HepG2 (cell line): Measurements from ENCODE around the gene PTPRM. TPM values are rescaled to one million over a fixed set of nuclear protein-coding genes. Genes with fewer than 3 reads are reported as not detected.

Experiments
- EZH2 ChIP-seq: conservative IDR thresholded peaks from 2 replicates; pipeline ENCODE4 v1.6.1; 2012; ENCODE audit warnings: mild to moderate bottlenecking, low read depth, low read length, moderate library complexity
- FOXO1 ChIP-seq: sonication (generic); formaldehyde crosslinking; IDR thresholded peaks from 2 replicates; pipeline ENCODE4 v1.4.0; 2020; ENCODE audit warnings: missing genetic modification reagents
- GZF1 ChIP-seq: sonication (generic); formaldehyde crosslinking; IDR thresholded peaks from 2 replicates; pipeline ENCODE4 v1.5.1; 2020; ENCODE audit warnings: mild to moderate bottlenecking, missing genetic modification reagents
- PLRG1 ChIP-seq: fragments of 450-650 bp; conservative IDR thresholded peaks from 2 replicates; pipeline ENCODE4 v1.6.1; 2016
- SNAI1 ChIP-seq: sonication (generic); formaldehyde crosslinking; IDR thresholded peaks from 2 replicates; pipeline ENCODE4 v1.5.0; 2020; ENCODE audit warnings: mild to moderate bottlenecking, missing genetic modification reagents, borderline replicate concordance
- SNRNP70 ChIP-seq: fragments of 200-400 bp; formaldehyde crosslinking; IDR thresholded peaks from 2 replicates; pipeline ENCODE4 v1.6.1; 2017; ENCODE audit warnings: mild to moderate bottlenecking, low read depth, low read length, moderate library complexity
- SOX6 ChIP-seq, 2 experiments: fragments of 450-650 bp in 1 of 2; sonication (generic) in 1 of 2; formaldehyde crosslinking in 1 of 2; IDR thresholded peaks; 2 replicates each; pipeline versions ENCODE4 v1.4.0 to v1.6.1; 2017 to 2020; ENCODE audit warnings: antibody characterized with exemption in 1 of 2, mild to moderate bottlenecking in 1 of 2, missing genetic modification reagents in 1 of 2
- YEATS2 ChIP-seq: sonication (generic); formaldehyde crosslinking; IDR thresholded peaks from 2 replicates; pipeline ENCODE4 v1.4.0; 2020; ENCODE audit warnings: missing genetic modification reagents, borderline replicate concordance
- ZMYM2 ChIP-seq: sonication (generic); formaldehyde crosslinking; IDR thresholded peaks from 2 replicates; pipeline ENCODE4 v1.8.0; 2022; ENCODE audit warnings: mild to moderate bottlenecking, missing genetic modification reagents
- ZMYM4 ChIP-seq: sonication (generic); formaldehyde crosslinking; IDR thresholded peaks from 2 replicates; pipeline ENCODE4 v1.8.1; 2023; ENCODE audit warnings: mild to moderate bottlenecking, missing genetic modification reagents
- ZNF367 ChIP-seq: sonication (generic); formaldehyde crosslinking; IDR thresholded peaks from 2 replicates; pipeline ENCODE4 v1.4.0; 2020; ENCODE audit warnings: missing genetic modification reagents, borderline replicate concordance
- polyA plus RNA-seq, 8 experiments: library from polyadenylated mRNA; depleted of rRNA in 3 of 8; stranded (reverse) in 7 of 8; unstranded in 1 of 8; fragments of >200 nt; fragmentation: Illumina TruSeq in 4 of 8; extraction: Trizol in 4 of 8; gene quantifications; 2 replicates each; pipeline versions ENCODE4 v1.2.1 to v1.2.3, GENCODE V29; 2011 to 2016; ENCODE audit warnings: low read depth in 4 of 8, missing spikeins in 1 of 8, mixed read lengths in 1 of 8; ENCODE audit not compliant: insufficient read depth in 1 of 8
- total RNA-seq, 5 experiments: library from RNA; depleted of rRNA; stranded (reverse); fragments of >200 nt; fragmentation: Illumina TruSeq; extraction: Trizol; gene quantifications; 2 replicates each; pipeline ENCODE4 v1.2.3, GENCODE V29; 2016; ENCODE audit warnings: low read depth in 1 of 5
- TF ChIP-seq, protein P1 (sequence below): sonication (generic); formaldehyde crosslinking; IDR thresholded peaks from 2 replicates; pipeline ENCODE4 v1.5.1; 2020; ENCODE audit warnings: mild to moderate bottlenecking, missing genetic modification reagents, moderate library complexity
- TF ChIP-seq, protein P2 (sequence below): IDR thresholded peaks from 2 replicates; pipeline ENCODE4 v1.6.1; 2016; ENCODE audit warnings: low read depth
- TF ChIP-seq, protein P3 (sequence below): sonication (generic); formaldehyde crosslinking; IDR thresholded peaks from 2 replicates; pipeline ENCODE4 v1.4.0; 2020; ENCODE audit warnings: missing genetic modification reagents
- TF ChIP-seq, protein P4 (sequence below): sonication (generic); formaldehyde crosslinking; conservative IDR thresholded peaks from 2 replicates; pipeline ENCODE4 v1.4.0; 2020; ENCODE audit warnings: mild to moderate bottlenecking, missing genetic modification reagents, moderate library complexity

Gene PTPRM
- total and polyA plus RNA-seq, 2 of the 13 experiments (the other 11 are each of a cell fraction or from before 2014, with no cell fraction given): 12.6 to 108 TPM

DNA sequence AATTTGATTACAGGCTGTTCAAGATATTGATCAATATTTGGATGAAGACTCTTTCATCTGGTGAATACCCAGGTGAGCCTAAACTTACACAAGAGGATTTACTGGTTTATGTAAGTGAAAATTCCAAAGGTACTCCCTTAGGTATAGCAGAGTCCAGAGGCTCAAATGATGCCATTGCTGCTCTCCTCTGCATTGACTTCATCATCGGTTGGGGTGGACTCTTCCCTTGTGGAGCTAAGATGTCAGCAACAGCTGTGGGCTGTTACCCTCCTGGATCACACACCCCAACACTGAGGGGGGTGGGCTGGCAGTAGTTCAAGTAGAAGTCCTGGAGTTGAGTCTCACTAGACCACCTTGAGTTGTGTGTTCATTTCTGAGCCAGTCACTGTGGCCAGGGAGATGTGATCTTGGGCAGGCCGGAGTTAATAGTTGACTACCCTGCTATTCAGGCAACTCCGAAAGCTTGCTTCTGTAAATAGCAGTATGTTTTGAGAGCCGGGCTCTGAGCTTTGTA is 236.9 kb downstream of the PTPRM start (continued):
- TF ChIP-seq, protein P1, sequence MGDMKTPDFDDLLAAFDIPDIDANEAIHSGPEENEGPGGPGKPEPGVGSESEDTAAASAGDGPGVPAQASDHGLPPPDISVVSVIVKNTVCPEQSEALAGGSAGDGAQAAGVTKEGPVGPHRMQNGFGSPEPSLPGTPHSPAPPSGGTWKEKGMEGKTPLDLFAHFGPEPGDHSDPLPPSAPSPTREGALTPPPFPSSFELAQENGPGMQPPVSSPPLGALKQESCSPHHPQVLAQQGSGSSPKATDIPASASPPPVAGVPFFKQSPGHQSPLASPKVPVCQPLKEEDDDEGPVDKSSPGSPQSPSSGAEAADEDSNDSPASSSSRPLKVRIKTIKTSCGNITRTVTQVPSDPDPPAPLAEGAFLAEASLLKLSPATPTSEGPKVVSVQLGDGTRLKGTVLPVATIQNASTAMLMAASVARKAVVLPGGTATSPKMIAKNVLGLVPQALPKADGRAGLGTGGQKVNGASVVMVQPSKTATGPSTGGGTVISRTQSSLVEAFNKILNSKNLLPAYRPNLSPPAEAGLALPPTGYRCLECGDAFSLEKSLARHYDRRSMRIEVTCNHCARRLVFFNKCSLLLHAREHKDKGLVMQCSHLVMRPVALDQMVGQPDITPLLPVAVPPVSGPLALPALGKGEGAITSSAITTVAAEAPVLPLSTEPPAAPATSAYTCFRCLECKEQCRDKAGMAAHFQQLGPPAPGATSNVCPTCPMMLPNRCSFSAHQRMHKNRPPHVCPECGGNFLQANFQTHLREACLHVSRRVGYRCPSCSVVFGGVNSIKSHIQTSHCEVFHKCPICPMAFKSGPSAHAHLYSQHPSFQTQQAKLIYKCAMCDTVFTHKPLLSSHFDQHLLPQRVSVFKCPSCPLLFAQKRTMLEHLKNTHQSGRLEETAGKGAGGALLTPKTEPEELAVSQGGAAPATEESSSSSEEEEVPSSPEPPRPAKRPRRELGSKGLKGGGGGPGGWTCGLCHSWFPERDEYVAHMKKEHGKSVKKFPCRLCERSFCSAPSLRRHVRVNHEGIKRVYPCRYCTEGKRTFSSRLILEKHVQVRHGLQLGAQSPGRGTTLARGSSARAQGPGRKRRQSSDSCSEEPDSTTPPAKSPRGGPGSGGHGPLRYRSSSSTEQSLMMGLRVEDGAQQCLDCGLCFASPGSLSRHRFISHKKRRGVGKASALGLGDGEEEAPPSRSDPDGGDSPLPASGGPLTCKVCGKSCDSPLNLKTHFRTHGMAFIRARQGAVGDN (CRISPR knock-in tag): no peak; the same call in 1 of the 2 replicates
- TF ChIP-seq EZH2: no peak
- TF ChIP-seq, protein P2, sequence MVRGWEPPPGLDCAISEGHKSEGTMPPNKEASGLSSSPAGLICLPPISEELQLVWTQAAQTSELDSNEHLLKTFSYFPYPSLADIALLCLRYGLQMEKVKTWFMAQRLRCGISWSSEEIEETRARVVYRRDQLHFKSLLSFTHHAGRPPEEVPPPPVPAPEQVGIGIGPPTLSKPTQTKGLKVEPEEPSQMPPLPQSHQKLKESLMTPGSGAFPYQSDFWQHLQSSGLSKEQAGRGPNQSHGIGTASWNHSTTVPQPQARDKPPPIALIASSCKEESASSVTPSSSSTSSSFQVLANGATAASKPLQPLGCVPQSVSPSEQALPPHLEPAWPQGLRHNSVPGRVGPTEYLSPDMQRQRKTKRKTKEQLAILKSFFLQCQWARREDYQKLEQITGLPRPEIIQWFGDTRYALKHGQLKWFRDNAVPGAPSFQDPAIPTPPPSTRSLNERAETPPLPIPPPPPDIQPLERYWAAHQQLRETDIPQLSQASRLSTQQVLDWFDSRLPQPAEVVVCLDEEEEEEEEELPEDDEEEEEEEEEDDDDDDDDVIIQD (CRISPR knock-in tag): 0 out of 2 replicates have a peak, but pooled peaks have one; percentile 5
- no peak for TF ChIP-seq SNRNP70
- TF ChIP-seq, protein P3, sequence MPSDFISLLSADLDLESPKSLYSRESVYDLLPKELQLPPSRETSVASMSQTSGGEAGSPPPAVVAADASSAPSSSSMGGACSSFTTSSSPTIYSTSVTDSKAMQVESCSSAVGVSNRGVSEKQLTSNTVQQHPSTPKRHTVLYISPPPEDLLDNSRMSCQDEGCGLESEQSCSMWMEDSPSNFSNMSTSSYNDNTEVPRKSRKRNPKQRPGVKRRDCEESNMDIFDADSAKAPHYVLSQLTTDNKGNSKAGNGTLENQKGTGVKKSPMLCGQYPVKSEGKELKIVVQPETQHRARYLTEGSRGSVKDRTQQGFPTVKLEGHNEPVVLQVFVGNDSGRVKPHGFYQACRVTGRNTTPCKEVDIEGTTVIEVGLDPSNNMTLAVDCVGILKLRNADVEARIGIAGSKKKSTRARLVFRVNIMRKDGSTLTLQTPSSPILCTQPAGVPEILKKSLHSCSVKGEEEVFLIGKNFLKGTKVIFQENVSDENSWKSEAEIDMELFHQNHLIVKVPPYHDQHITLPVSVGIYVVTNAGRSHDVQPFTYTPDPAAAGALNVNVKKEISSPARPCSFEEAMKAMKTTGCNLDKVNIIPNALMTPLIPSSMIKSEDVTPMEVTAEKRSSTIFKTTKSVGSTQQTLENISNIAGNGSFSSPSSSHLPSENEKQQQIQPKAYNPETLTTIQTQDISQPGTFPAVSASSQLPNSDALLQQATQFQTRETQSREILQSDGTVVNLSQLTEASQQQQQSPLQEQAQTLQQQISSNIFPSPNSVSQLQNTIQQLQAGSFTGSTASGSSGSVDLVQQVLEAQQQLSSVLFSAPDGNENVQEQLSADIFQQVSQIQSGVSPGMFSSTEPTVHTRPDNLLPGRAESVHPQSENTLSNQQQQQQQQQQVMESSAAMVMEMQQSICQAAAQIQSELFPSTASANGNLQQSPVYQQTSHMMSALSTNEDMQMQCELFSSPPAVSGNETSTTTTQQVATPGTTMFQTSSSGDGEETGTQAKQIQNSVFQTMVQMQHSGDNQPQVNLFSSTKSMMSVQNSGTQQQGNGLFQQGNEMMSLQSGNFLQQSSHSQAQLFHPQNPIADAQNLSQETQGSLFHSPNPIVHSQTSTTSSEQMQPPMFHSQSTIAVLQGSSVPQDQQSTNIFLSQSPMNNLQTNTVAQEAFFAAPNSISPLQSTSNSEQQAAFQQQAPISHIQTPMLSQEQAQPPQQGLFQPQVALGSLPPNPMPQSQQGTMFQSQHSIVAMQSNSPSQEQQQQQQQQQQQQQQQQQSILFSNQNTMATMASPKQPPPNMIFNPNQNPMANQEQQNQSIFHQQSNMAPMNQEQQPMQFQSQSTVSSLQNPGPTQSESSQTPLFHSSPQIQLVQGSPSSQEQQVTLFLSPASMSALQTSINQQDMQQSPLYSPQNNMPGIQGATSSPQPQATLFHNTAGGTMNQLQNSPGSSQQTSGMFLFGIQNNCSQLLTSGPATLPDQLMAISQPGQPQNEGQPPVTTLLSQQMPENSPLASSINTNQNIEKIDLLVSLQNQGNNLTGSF (CRISPR knock-in tag): no peak
- peak; percentile 72 for TF ChIP-seq ZMYM4
- no peak for TF ChIP-seq GZF1 (CRISPR knock-in tag)
- TF ChIP-seq FOXO1 (CRISPR knock-in tag): no peak
- TF ChIP-seq SNAI1 (CRISPR knock-in tag): no peak
- TF ChIP-seq ZNF367: no peak
- no peak for TF ChIP-seq YEATS2 (CRISPR knock-in tag)
- no peak for TF ChIP-seq ZMYM2
- TF ChIP-seq, protein P4, sequence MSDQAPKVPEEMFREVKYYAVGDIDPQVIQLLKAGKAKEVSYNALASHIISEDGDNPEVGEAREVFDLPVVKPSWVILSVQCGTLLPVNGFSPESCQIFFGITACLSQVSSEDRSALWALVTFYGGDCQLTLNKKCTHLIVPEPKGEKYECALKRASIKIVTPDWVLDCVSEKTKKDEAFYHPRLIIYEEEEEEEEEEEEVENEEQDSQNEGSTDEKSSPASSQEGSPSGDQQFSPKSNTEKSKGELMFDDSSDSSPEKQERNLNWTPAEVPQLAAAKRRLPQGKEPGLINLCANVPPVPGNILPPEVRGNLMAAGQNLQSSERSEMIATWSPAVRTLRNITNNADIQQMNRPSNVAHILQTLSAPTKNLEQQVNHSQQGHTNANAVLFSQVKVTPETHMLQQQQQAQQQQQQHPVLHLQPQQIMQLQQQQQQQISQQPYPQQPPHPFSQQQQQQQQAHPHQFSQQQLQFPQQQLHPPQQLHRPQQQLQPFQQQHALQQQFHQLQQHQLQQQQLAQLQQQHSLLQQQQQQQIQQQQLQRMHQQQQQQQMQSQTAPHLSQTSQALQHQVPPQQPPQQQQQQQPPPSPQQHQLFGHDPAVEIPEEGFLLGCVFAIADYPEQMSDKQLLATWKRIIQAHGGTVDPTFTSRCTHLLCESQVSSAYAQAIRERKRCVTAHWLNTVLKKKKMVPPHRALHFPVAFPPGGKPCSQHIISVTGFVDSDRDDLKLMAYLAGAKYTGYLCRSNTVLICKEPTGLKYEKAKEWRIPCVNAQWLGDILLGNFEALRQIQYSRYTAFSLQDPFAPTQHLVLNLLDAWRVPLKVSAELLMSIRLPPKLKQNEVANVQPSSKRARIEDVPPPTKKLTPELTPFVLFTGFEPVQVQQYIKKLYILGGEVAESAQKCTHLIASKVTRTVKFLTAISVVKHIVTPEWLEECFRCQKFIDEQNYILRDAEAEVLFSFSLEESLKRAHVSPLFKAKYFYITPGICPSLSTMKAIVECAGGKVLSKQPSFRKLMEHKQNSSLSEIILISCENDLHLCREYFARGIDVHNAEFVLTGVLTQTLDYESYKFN (CRISPR knock-in tag): peak; percentile 78
- no peak for TF ChIP-seq PLRG1
- no peak for TF ChIP-seq SOX6 (IDR thresholded peaks at IDR 0.05)
- peak; percentile 66 for TF ChIP-seq SOX6 (CRISPR knock-in tag; IDR thresholded peaks at IDR 0.05)
